Measurements from ENCODE around the gene CDC20.

The CDC20 gene

DNA sequence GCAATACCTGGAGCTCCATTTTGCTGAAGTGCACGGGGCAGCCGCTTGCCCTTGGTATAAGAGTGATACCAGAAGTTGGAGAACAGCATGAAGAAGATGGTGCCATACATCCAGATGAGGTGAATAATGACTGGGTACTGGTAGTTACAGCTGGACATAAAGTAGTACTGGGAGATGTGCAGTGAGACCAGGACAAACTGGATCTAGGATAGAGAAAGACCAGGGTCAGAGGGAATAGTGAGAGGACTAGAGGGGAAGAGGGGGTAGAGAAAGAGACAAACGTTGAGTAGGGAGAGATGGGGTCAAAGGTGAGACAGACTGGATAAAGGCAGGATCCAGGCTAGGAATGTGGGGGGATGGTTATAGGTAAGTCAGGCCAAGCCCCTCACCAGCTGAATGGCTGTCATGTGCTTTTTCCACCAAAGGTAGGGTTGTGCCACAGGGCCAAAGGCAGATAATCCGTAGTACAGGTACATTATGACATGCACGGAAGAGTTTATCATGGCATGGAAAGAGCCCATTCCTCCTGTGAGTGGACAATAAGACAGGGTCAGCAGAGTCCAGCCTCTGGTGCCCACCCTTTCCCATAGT, 5.2 kb downstream of the CDC20 start:
- ChIA-PET POLR2A (no interaction called here), CTCF (no interaction called here)
- DNase-seq (ENCODE audit: extremely low spot score): no peak
- TF ChIP-seq HDGF (IDR thresholded peaks at IDR 0.05; ENCODE audit: borderline replicate concordance): no peak
- TF ChIP-seq, protein P1, sequence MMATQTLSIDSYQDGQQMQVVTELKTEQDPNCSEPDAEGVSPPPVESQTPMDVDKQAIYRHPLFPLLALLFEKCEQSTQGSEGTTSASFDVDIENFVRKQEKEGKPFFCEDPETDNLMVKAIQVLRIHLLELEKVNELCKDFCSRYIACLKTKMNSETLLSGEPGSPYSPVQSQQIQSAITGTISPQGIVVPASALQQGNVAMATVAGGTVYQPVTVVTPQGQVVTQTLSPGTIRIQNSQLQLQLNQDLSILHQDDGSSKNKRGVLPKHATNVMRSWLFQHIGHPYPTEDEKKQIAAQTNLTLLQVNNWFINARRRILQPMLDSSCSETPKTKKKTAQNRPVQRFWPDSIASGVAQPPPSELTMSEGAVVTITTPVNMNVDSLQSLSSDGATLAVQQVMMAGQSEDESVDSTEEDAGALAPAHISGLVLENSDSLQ (IDR thresholded peaks at IDR 0.05): no peak
- no peak for TF ChIP-seq BHLHE40 (IDR thresholded peaks at IDR 0.05; ENCODE audit: borderline replicate concordance)
- TF ChIP-seq FOXK2 (IDR thresholded peaks at IDR 0.05): no peak
- no peak for TF ChIP-seq ELF4 (IDR thresholded peaks at IDR 0.05)
- TF ChIP-seq ARNT (IDR thresholded peaks at IDR 0.05): no peak

DNA sequence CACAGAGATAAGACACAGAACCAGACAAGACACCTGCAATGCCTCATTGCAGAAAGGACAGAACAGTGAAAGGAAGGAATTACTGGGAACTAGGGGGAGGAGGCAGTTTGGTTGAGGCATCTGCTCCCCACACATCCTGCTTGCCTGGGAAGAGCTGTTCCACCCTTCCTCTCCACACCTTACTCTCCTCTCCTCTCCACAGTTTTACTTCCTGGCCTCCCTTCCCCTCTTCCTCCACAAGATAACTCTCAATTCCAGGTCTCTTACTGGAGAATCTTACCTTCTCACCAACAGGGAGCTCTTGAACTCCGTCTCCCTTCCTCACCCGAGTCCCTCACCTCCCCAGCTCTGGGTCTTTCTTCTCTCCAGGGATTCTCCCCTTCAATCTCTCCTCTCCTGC, 6.9 kb downstream of the CDC20 start:
- TF ChIP-seq FOXA1 (IDR thresholded peaks at IDR 0.05): no peak
- POLR2A ChIA-PET: interaction anchor here (1.0 kb wide), 1 partner anchor 17 kb away, joined by 4 read pairs; no protein-coding TSS in a partner anchor
- no peak for DNase-seq (ENCODE audit: extremely low spot score)
- CTCF ChIA-PET: no interaction called here

DNA sequence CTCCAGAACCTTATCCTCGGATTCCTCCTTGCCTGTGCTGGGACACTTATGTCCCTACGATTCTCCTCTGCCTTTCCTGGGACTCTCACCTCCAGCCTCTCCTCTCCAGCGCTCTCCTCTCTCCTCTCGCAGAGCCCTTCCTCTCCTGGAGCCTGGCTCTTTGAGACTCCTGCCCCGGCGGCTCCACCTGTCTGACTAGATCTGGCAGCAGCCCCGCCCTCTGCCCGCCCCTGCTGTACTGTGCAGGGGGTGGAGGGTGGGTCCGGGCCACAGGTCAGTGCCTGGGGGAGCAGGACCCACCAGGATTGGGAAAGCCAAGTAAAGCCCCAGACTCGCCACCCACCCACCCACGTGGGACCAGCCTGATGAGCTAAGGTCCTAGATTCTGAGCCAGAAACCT, 7.4 kb downstream of the CDC20 start:
- CTCF ChIA-PET: no interaction called here
- no peak for DNase-seq (ENCODE audit: extremely low spot score)
- POLR2A ChIA-PET: interaction anchor here (1.0 kb wide), 1 partner anchor 17 kb away, joined by 4 read pairs; no protein-coding TSS in a partner anchor
- TF ChIP-seq LEF1 (IDR thresholded peaks at IDR 0.05; ENCODE audit: borderline replicate concordance) (no peak), ARNT (IDR thresholded peaks at IDR 0.05) (no peak), FOXK2 (IDR thresholded peaks at IDR 0.05) (no peak), ZNF384 (IDR thresholded peaks at IDR 0.05) (no peak), FOXM1 (IDR thresholded peaks at IDR 0.05; ENCODE audit: borderline replicate concordance) (no peak), TARDBP (IDR thresholded peaks at IDR 0.05) (no peak), L3MBTL2 (conservative IDR thresholded peaks at IDR 0.05) (no peak), CTBP1 (IDR thresholded peaks at IDR 0.05; ENCODE audit: borderline replicate concordance) (no peak), BHLHE40 (IDR thresholded peaks at IDR 0.05; ENCODE audit: borderline replicate concordance) (no peak), FOXA1 (IDR thresholded peaks at IDR 0.05) (no peak), ELF4 (IDR thresholded peaks at IDR 0.05) (no peak)
- TF ChIP-seq, protein P1 (IDR thresholded peaks at IDR 0.05): no peak

DNA sequence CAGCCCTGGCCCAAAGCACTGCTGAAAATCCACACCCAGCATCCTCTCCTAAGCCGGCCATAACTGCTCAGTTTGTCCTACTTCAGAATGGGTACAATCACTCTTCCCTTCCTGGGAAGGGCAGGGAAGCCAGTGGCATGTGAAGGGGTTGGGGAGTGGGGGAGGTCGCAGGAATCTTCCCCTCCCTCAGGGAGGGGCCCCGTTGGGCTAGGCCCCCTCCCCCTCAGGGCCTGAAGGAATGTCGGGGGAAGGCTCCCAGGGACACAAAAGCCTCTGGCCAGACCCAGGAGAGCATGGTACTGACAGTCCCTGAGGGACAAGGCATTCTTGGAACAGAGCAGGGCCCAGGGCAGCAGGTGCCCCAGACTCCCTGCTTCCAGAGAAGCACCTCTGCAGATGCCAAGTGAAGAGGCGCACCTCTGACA, 7.8 kb downstream of the CDC20 start:
- POLR2A ChIA-PET: interaction anchor here (4.3 kb wide), 1 partner anchor 9 kb away, joined by 41 read pairs; the partner anchor contains the start of gene CDC20
- CTCF ChIA-PET: no interaction called here
- no peak for DNase-seq (ENCODE audit: extremely low spot score)
- TF ChIP-seq ARNT (IDR thresholded peaks at IDR 0.05): no peak
- TF ChIP-seq, protein P1 (IDR thresholded peaks at IDR 0.05): no peak
- TF ChIP-seq CTBP1 (IDR thresholded peaks at IDR 0.05; ENCODE audit: borderline replicate concordance): no peak
- TF ChIP-seq ELF4 (IDR thresholded peaks at IDR 0.05): no peak
- TF ChIP-seq LEF1 (IDR thresholded peaks at IDR 0.05; ENCODE audit: borderline replicate concordance): no peak
- TF ChIP-seq BHLHE40 (IDR thresholded peaks at IDR 0.05; ENCODE audit: borderline replicate concordance): no peak
- TF ChIP-seq L3MBTL2 (conservative IDR thresholded peaks at IDR 0.05): no peak
- no peak for TF ChIP-seq NFRKB (IDR thresholded peaks at IDR 0.05)

DNA sequence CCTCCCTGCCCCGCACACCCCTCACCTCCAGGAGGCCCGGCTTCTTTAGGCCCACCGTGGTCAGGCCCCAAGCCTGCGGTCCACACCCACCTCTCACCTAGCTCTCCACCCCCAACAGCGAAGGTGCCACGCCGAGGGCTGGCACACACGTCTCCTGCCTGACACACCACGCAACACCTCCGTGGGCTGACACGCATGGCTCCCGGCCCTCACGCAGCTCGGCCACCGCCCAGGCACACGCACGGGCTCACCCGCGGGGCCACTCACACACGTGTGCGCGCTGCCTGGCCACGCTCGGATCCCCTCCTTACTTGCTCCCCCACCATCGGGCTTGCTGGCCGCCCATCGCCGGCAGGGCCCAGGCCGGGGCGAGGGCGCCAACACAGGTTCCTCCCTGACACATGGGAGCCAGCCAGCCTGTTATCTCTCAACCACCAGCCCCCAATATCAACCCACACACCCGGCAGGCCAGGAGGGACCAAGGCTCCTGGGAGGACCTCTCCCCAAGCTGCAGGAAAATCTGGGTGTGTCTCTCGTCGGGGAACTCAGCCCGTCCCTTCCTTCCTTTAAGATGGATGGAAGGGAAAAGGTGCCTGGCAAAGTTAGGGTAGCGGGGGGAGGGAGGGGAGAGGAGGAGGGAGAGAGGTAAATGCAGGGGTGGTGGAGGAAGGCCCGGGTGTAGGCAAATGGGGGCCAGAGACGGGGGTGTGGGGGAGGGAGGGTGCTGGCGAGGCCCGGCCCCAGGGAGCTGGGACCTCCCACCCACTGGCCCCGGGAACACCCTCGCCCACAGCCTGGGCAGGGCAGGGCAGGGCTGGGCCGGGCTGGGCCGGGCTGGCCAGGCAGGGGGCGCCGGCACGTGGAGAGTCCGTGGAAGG, 8.5 kb downstream of the CDC20 start:
- no peak for DNase-seq (ENCODE audit: extremely low spot score)
- POLR2A ChIA-PET: interaction anchor here (0.6 to 4.3 kb wide), 4 partner anchors 9 to 23 kb away, joined by 3 to 41 read pairs (median 8); partner anchors contain the start of genes CDC20, MED8 and SZT2
- CTCF ChIA-PET: interaction anchor here (1.5 kb wide), 1 partner anchor 9 kb away, joined by 8 read pairs; the partner anchor contains the start of gene CDC20
- no peak for TF ChIP-seq TARDBP (IDR thresholded peaks at IDR 0.05)
- TF ChIP-seq FOXM1 (IDR thresholded peaks at IDR 0.05; ENCODE audit: borderline replicate concordance): no peak
- TF ChIP-seq ZNF384 (IDR thresholded peaks at IDR 0.05): no peak
- no peak for TF ChIP-seq ARNT (IDR thresholded peaks at IDR 0.05)
- TF ChIP-seq, protein P1 (IDR thresholded peaks at IDR 0.05): no peak
- TF ChIP-seq SP1 (IDR thresholded peaks at IDR 0.05): no peak
- TF ChIP-seq LEF1 (IDR thresholded peaks at IDR 0.05; ENCODE audit: borderline replicate concordance): no peak
- TF ChIP-seq FOXK2 (IDR thresholded peaks at IDR 0.05): no peak
- no peak for TF ChIP-seq CTBP1 (IDR thresholded peaks at IDR 0.05; ENCODE audit: borderline replicate concordance)
- TF ChIP-seq NFRKB (IDR thresholded peaks at IDR 0.05): no peak
